GM21526 (cell line): Measurements from ENCODE around the gene COA8.
A peak's percentile ranks its signal among the peaks of the same experiment; 100 is the strongest.

Experiments
- ATAC-seq: cut with Tn5 transposase; IDR thresholded peaks from one replicate; pipeline ENCODE4 v1.9.1; 2021; ENCODE audit warnings: moderate library complexity; ENCODE audit not compliant: unreplicated experiment, low FRiP score

Gene COA8

GRCh38 chr14:103616635-103617300 is 54.0 kb downstream of the COA8 start:
- no peak for ATAC-seq

GRCh38 chr14:103619057-103619456 is 56.3 kb downstream of the COA8 start:
- no peak for ATAC-seq

- no peak for ATAC-seq
These were observed 59.1 kb downstream of the COA8 start for GRCh38 chr14:103621860-103622259.

GRCh38 chr14:103623308-103623707 is 60.5 kb downstream of the COA8 start:
- no peak for ATAC-seq

- ATAC-seq: no peak
These were observed 61.2 kb downstream of the COA8 start for GRCh38 chr14:103623883-103624482.

GRCh38 chr14:103624860-103625259 is 62.1 kb downstream of the COA8 start:
- no peak for ATAC-seq

- no peak for ATAC-seq
These were observed 62.8 kb downstream of the COA8 start for GRCh38 chr14:103625356-103626095.

- ATAC-seq: no peak
These were observed 63.5 kb downstream of the COA8 start for GRCh38 chr14:103626146-103626850.

GRCh38 chr14:103627073-103628025 is 64.6 kb downstream of the COA8 start:
- ATAC-seq: no peak

- no peak for ATAC-seq
These were observed 65.5 kb downstream of the COA8 start for GRCh38 chr14:103628221-103628683.

GRCh38 chr14:103628684-103629502 is 66.1 kb downstream of the COA8 start, which contains the start of gene KLC1:
TSS of gene KLC1 (plus strand) at chr14:103629211. CDS start at chr14:103654565, 25,354 bp downstream.
- peak; percentile 63 for ATAC-seq

GRCh38 chr14:103629503-103630121 is 66.9 kb downstream of the COA8 start:
- peak; percentile 18 for ATAC-seq

GRCh38 chr14:103630364-103631108 is 67.8 kb downstream of the COA8 start:
- ATAC-seq: no peak

- no peak for ATAC-seq
These were observed 70.6 kb downstream of the COA8 start for GRCh38 chr14:103633391-103633790.

GRCh38 chr14:103634156-103634555 is 71.4 kb downstream of the COA8 start:
- ATAC-seq: no peak

GRCh38 chr14:103638594-103638993 is 75.8 kb downstream of the COA8 start:
- no peak for ATAC-seq
